GM12891 (cell line): ENCODE data around the gene LAD1.

Experiments
- POLR2A ChIP-seq: IDR thresholded peaks from 2 replicates; pipeline ENCODE4 v1.6.1; 2011; ENCODE audit warnings: low read depth, low read length, control low read depth
- POLR2AphosphoS5 ChIP-seq: IDR thresholded peaks from 2 replicates; pipeline ENCODE4 v1.6.1; 2011; ENCODE audit warnings: low read depth, low read length, control low read depth

- no peak for TF ChIP-seq POLR2A
- no peak for TF ChIP-seq POLR2AphosphoS5
Observed at GRCh38 chr1:201400852-201401230, 1.7 kb upstream of the LAD1 start.
